Heart left ventricle (tissue), 13 donors: ENCODE data around the gene MRPL27.

Experiments
- POLR2A ChIP-seq, 2 donors: fragments of 450-650 bp; IDR thresholded peaks; one replicate each; pipeline ENCODE4 v1.6.1; 2017; ENCODE audit warnings: antibody characterized with exemption in 2 of 2, mild to moderate bottlenecking in 2 of 2, moderate library complexity in 2 of 2
- TF ChIP-seq, protein P1 (sequence below), 12 donors: fragments of 200-600 bp; sonication (generic) in 4 of 12; IDR thresholded peaks; one replicate each; pipeline versions ENCODE4 v1.5.0 to v1.8.0; 2018 to 2022; ENCODE audit warnings: antibody characterized with exemption in 12 of 12, mild to moderate bottlenecking in 5 of 12
- donor health status: ischemic (EF 13 %, LVEDD 7.1; RV severe dilation, severe dysfunction).
- donor health status: DM: no; HTN: yes; CAD: no.
- donor health status: DM: no; HTN: no; CAD: no.
- donor health status: ischemic (EF 25% LVEDD 6.9; RV normal size, moderate dysfunction).
- donor health status: ischemic (EF 25% LVEDD 5.7; RV mildly dilated, moderate dysfunction).
- donor health status: ischemic (EF 35%, LVEDD 5.7; RV mildly dilated, moderate dysfunction).
- donor health status: nonischemic (EF 11% LVEDD 7.7; RV severe dilation, severe dysfunction).
- donor health status: DM: yes; HTN: yes; CAD: no.
- donor health status: PGD.
- donor health status: ischemic (EF 29% LVEDD 5.4; RV normal size, mild dysfunction).
- donor health status: nonischemic (EF 23%, LVEDD 6.1; RV moderate dilation, normal function).

GRCh38 chr17:50352693-50353599, 20.0 kb downstream of the MRPL27 start:
- TF ChIP-seq, protein P1, sequence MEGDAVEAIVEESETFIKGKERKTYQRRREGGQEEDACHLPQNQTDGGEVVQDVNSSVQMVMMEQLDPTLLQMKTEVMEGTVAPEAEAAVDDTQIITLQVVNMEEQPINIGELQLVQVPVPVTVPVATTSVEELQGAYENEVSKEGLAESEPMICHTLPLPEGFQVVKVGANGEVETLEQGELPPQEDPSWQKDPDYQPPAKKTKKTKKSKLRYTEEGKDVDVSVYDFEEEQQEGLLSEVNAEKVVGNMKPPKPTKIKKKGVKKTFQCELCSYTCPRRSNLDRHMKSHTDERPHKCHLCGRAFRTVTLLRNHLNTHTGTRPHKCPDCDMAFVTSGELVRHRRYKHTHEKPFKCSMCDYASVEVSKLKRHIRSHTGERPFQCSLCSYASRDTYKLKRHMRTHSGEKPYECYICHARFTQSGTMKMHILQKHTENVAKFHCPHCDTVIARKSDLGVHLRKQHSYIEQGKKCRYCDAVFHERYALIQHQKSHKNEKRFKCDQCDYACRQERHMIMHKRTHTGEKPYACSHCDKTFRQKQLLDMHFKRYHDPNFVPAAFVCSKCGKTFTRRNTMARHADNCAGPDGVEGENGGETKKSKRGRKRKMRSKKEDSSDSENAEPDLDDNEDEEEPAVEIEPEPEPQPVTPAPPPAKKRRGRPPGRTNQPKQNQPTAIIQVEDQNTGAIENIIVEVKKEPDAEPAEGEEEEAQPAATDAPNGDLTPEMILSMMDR (IDR thresholded peaks at IDR 0.05): no peak
- TF ChIP-seq POLR2A (IDR thresholded peaks at IDR 0.05): no peak
